ENCODE results near the gene PCSK6.

Gene PCSK6

GRCh38 chr15:101398247-101398646 lies 91.3 kb downstream of the PCSK6 start:
- DNase-seq (ENCODE audit: low spot score): no peak

- no peak for DNase-seq (ENCODE audit: low spot score)
Observed at GRCh38 chr15:101397521-101398003, 91.9 kb downstream of the PCSK6 start.

- DNase-seq (ENCODE audit: low spot score): no peak
Observed at GRCh38 chr15:101396484-101397261, 92.8 kb downstream of the PCSK6 start.

- no peak for DNase-seq (ENCODE audit: low spot score)
Observed at GRCh38 chr15:101394654-101395053, 94.9 kb downstream of the PCSK6 start.

GRCh38 chr15:101394056-101394630 lies 95.4 kb downstream of the PCSK6 start:
- no peak for DNase-seq (ENCODE audit: low spot score)

- DNase-seq (ENCODE audit: low spot score): no peak
Observed at GRCh38 chr15:101393172-101393571, 96.3 kb downstream of the PCSK6 start.

GRCh38 chr15:101391981-101392640 lies 97.4 kb downstream of the PCSK6 start:
- DNase-seq (ENCODE audit: low spot score): no peak

- no peak for DNase-seq (ENCODE audit: low spot score)
Observed at GRCh38 chr15:101391431-101391830, 98.1 kb downstream of the PCSK6 start.

- DNase-seq (ENCODE audit: low spot score): no peak
Observed at GRCh38 chr15:101390462-101390861, 99.0 kb downstream of the PCSK6 start.

GRCh38 chr15:101390060-101390459 lies 99.4 kb downstream of the PCSK6 start:
- no peak for DNase-seq (ENCODE audit: low spot score)

- no peak for DNase-seq (ENCODE audit: low spot score)
Observed at GRCh38 chr15:101389362-101389761, 100.1 kb downstream of the PCSK6 start.

GRCh38 chr15:101388046-101388445 lies 101.5 kb downstream of the PCSK6 start:
- DNase-seq (ENCODE audit: low spot score): no peak

GRCh38 chr15:101387574-101387973 lies 101.9 kb downstream of the PCSK6 start:
- no peak for DNase-seq (ENCODE audit: low spot score)

GRCh38 chr15:101386967-101387366 lies 102.5 kb downstream of the PCSK6 start:
- DNase-seq (ENCODE audit: low spot score): no peak

- DNase-seq (ENCODE audit: low spot score): no peak
Observed at GRCh38 chr15:101386006-101386405, 103.5 kb downstream of the PCSK6 start.

- DNase-seq (ENCODE audit: low spot score): no peak
Observed at GRCh38 chr15:101384276-101384675, 105.2 kb downstream of the PCSK6 start.

- no peak for DNase-seq (ENCODE audit: low spot score)
Observed at GRCh38 chr15:101382544-101382943, 107.0 kb downstream of the PCSK6 start.

GRCh38 chr15:101381671-101382212 lies 107.8 kb downstream of the PCSK6 start:
- no peak for DNase-seq (ENCODE audit: low spot score)

- no peak for DNase-seq (ENCODE audit: low spot score)
Observed at GRCh38 chr15:101380146-101380545, 109.4 kb downstream of the PCSK6 start.

GRCh38 chr15:101379647-101380046 lies 109.9 kb downstream of the PCSK6 start:
- DNase-seq (ENCODE audit: low spot score): no peak

GRCh38 chr15:101378879-101379278 lies 110.6 kb downstream of the PCSK6 start:
- DNase-seq (ENCODE audit: low spot score): no peak

- DNase-seq (ENCODE audit: low spot score): no peak
Observed at GRCh38 chr15:101378171-101378755, 111.2 kb downstream of the PCSK6 start.
